Adipocyte (in vitro differentiated cells): ENCODE measurements around the gene DDAH2.

Source experiments
- DNase-seq: peaks from one replicate; pipeline ENCODE4 v3.0.0-alpha.2; 2015; ENCODE audit warnings: low read depth
- H3K27me3 ChIP-seq: replicated peaks from 2 replicates; pipeline ENCODE4 v1.7.0; 2013; ENCODE audit warnings: mild to moderate bottlenecking, low read length, moderate library complexity; ENCODE audit not compliant: control insufficient read depth, insufficient read depth
- H3K36me3 ChIP-seq: 2 replicates; pipeline ENCODE4 v1.7.0; 2013; ENCODE audit warnings: low read length, mild to moderate bottlenecking, moderate library complexity; ENCODE audit not compliant: control insufficient read depth, insufficient read depth, severe bottlenecking
- H3K4me1 ChIP-seq: 2 replicates; pipeline ENCODE4 v1.7.0; 2013; ENCODE audit warnings: mild to moderate bottlenecking, low read length, moderate library complexity; ENCODE audit not compliant: control insufficient read depth, insufficient read depth
- H3K4me3 ChIP-seq: 2 replicates; pipeline ENCODE4 v1.7.0; 2013; ENCODE audit warnings: mild to moderate bottlenecking, low read length, moderate library complexity
- H3K9ac ChIP-seq: 2 replicates; pipeline ENCODE4 v1.7.0; 2013; ENCODE audit warnings: mild to moderate bottlenecking, low read length, moderate library complexity
- H3K9me3 ChIP-seq: 2 replicates; pipeline ENCODE4 v1.7.0; 2013; ENCODE audit warnings: mild to moderate bottlenecking, low read length, moderate library complexity; ENCODE audit not compliant: control insufficient read depth

Gene DDAH2

GRCh38 chr6:31691564-31692108, 37.5 kb downstream of the DDAH2 start:
- no peak for DNase-seq

GRCh38 chr6:31691078-31691463, 38.0 kb downstream of the DDAH2 start:
- DNase-seq = no peak
- Histone ChIP-seq H3K9ac (no peak overlapping the region), H3K4me3 (no peak overlapping the region), H3K4me1 (no peaks in the 10 kb centered on the region), H3K27me3 (no peaks in the 10 kb centered on the region), H3K9me3 (no peaks in the 10 kb centered on the region), H3K36me3 (peaks cover 86% of the 10 kb centered on the region)

More at GRCh38 chr6:31691564-31692108, 37.5 kb downstream of the DDAH2 start:
- Histone ChIP-seq H3K36me3 (peaks cover 82% of the 10 kb centered on the region), H3K4me3 (no peak overlapping the region), H3K9ac (no peak overlapping the region), H3K4me1 (no peaks in the 10 kb centered on the region), H3K27me3 (no peaks in the 10 kb centered on the region), H3K9me3 (no peaks in the 10 kb centered on the region)

- no peak overlapping the region for H3K9ac ChIP-seq
- DNase-seq = no peak
- H3K36me3 ChIP-seq = peaks cover 90% of the 10 kb centered on the region
- no peaks in the 10 kb centered on the region for H3K4me1 ChIP-seq
- no peaks in the 10 kb centered on the region for H3K27me3 ChIP-seq
- H3K9me3 ChIP-seq = no peaks in the 10 kb centered on the region
- no peak overlapping the region for H3K4me3 ChIP-seq
These were observed 38.6 kb downstream of the DDAH2 start for GRCh38 chr6:31690231-31691077.

- Histone ChIP-seq H3K9me3 (no peaks in the 10 kb centered on the region), H3K9ac (no peak overlapping the region), H3K4me1 (no peaks in the 10 kb centered on the region), H3K4me3 (no peak overlapping the region), H3K27me3 (no peaks in the 10 kb centered on the region), H3K36me3 (peaks cover 82% of the 10 kb centered on the region)
- no peak for DNase-seq
These were observed 39.6 kb downstream of the DDAH2 start for GRCh38 chr6:31689249-31690110.

- Histone ChIP-seq H3K27me3 (no peaks in the 10 kb centered on the region), H3K36me3 (peaks cover 70% of the 10 kb centered on the region), H3K4me1 (no peaks in the 10 kb centered on the region), H3K4me3 (no peak overlapping the region), H3K9ac (no peak overlapping the region), H3K9me3 (no peaks in the 10 kb centered on the region)
- DNase-seq = no peak
These were observed 41.0 kb downstream of the DDAH2 start for GRCh38 chr6:31687860-31688693.

GRCh38 chr6:31687321-31687720, 41.8 kb downstream of the DDAH2 start:
- peaks cover 62% of the 10 kb centered on the region for H3K36me3 ChIP-seq
- DNase-seq = no peak
- no peaks in the 10 kb centered on the region for H3K9me3 ChIP-seq

GRCh38 chr6:31686483-31686882, 42.6 kb downstream of the DDAH2 start:
- no peak for DNase-seq
- Histone ChIP-seq H3K36me3 (peaks cover 57% of the 10 kb centered on the region), H3K9me3 (no peaks in the 10 kb centered on the region), H3K4me3 (no peak overlapping the region), H3K27me3 (no peaks in the 10 kb centered on the region), H3K4me1 (peaks cover 3% of the 10 kb centered on the region), H3K9ac (no peak overlapping the region)

More at GRCh38 chr6:31687321-31687720, 41.8 kb downstream of the DDAH2 start:
- H3K9ac ChIP-seq = no peak overlapping the region
- H3K4me3 ChIP-seq = no peak overlapping the region
- H3K27me3 ChIP-seq = no peaks in the 10 kb centered on the region
- H3K4me1 ChIP-seq = no peaks in the 10 kb centered on the region

GRCh38 chr6:31683591-31683990, 45.5 kb downstream of the DDAH2 start:
- Histone ChIP-seq H3K9me3 (no peaks in the 10 kb centered on the region), H3K36me3 (peaks cover 29% of the 10 kb centered on the region), H3K27me3 (no peaks in the 10 kb centered on the region), H3K9ac (no peak overlapping the region), H3K4me3 (no peak overlapping the region), H3K4me1 (peaks cover 13% of the 10 kb centered on the region)
- DNase-seq = no peak

- Histone ChIP-seq H3K9ac (peak overlapping the region; percentile 73), H3K27me3 (no peaks in the 10 kb centered on the region), H3K36me3 (peaks cover 5% of the 10 kb centered on the region), H3K4me3 (peak overlapping the region; percentile 77), H3K4me1 (peaks cover 13% of the 10 kb centered on the region), H3K9me3 (no peaks in the 10 kb centered on the region)
- peak; percentile 80 for DNase-seq
These were observed 47.9 kb downstream of the DDAH2 start for GRCh38 chr6:31681135-31681671.

GRCh38 chr6:31680226-31681134, 48.6 kb downstream of the DDAH2 start, which contains the start of gene LY6G5C:
LY6G5C (minus strand) TSS chr6:31681067; CDS start chr6:31680373, 694 bp downstream.
- H3K27me3 ChIP-seq = no peaks in the 10 kb centered on the region
- no peaks in the 10 kb centered on the region for H3K36me3 ChIP-seq
- H3K4me1 ChIP-seq = peaks cover 13% of the 10 kb centered on the region
- peak; percentile 96 for DNase-seq
- H3K9me3 ChIP-seq = no peaks in the 10 kb centered on the region
- peak within 1 kb of the TSS; percentile 77 for H3K4me3 ChIP-seq
- peak within 1 kb of the TSS; percentile 73 for H3K9ac ChIP-seq
